Measurements from ENCODE around the gene TGFBR1. TPM values are rescaled to one million over a fixed set of nuclear protein-coding genes. Genes with fewer than 3 reads are reported as not detected.

Gene TGFBR1
- total and polyA plus RNA-seq, 2 experiments from 2014 or later, result 41.7 to 79.4 TPM

GRCh38 chr9:99155736-99156135, 50.8 kb downstream of the TGFBR1 start:
- TF ChIP-seq EZH2phosphoT487 (IDR thresholded peaks at IDR 0.05; ENCODE audit: low read depth, severe bottlenecking, unreplicated experiment) (no peak), CTCF (IDR thresholded peaks at IDR 0.05; ENCODE audit: poor library complexity) (no peak), EZH2 (IDR thresholded peaks at IDR 0.05; ENCODE audit: borderline replicate concordance) (no peak)
- 77% methylated on average over 2 of the region's 2 CpGs for WGBS (ENCODE audit: low lambda C conversion rate, missing lambda C conversion rate)

GRCh38 chr9:99158629-99159028, 53.7 kb downstream of the TGFBR1 start:
- Histone ChIP-seq H3K79me2 (no peaks in the 10 kb centered on the region), H3K9me2 (replicated peaks; ENCODE audit: insufficient read depth) (no peaks in the 10 kb centered on the region), H3K36me3 (replicated peaks; ENCODE audit: insufficient read depth, low read depth) (no peaks in the 10 kb centered on the region), H4K20me1 (ENCODE audit: insufficient read depth, poor library complexity, severe bottlenecking) (no peaks in the 10 kb centered on the region), H3K4me2 (no peak overlapping the region), H3K4me1 (ENCODE audit: insufficient read depth) (no peaks in the 10 kb centered on the region), H3K27ac (no peak overlapping the region), H3K9me3 (ENCODE audit: low read depth) (no peaks in the 10 kb centered on the region), H3K4me3 (no peak overlapping the region), H2AFZ (no peak overlapping the region), H3K27me3 (no peaks in the 10 kb centered on the region)
- no peak for DNase-seq (ENCODE audit: low spot score)
- TF ChIP-seq CTCF (IDR thresholded peaks at IDR 0.05; ENCODE audit: poor library complexity) (no peak), EZH2 (IDR thresholded peaks at IDR 0.05; ENCODE audit: borderline replicate concordance) (no peak), EZH2phosphoT487 (IDR thresholded peaks at IDR 0.05; ENCODE audit: low read depth, severe bottlenecking, unreplicated experiment) (no peak)
- WGBS (ENCODE audit: low lambda C conversion rate, missing lambda C conversion rate), result 75% methylated on average over 4 of the region's 4 CpGs

More at GRCh38 chr9:99155736-99156135, 50.8 kb downstream of the TGFBR1 start:
- no peaks in the 10 kb centered on the region for H3K36me3 ChIP-seq (replicated peaks; ENCODE audit: insufficient read depth, low read depth)
- no peak for DNase-seq (ENCODE audit: low spot score)
- H3K9me2 ChIP-seq (replicated peaks; ENCODE audit: insufficient read depth), result no peaks in the 10 kb centered on the region
- H4K20me1 ChIP-seq (ENCODE audit: insufficient read depth, poor library complexity, severe bottlenecking), result no peaks in the 10 kb centered on the region
- H3K4me2 ChIP-seq, result no peak overlapping the region
- no peaks in the 10 kb centered on the region for H3K9me3 ChIP-seq (ENCODE audit: low read depth)
- H3K79me2 ChIP-seq, result no peaks in the 10 kb centered on the region
- peaks cover 5% of the 10 kb centered on the region for H3K4me1 ChIP-seq (ENCODE audit: insufficient read depth)
- H3K27ac ChIP-seq, result no peak overlapping the region
- H3K4me3 ChIP-seq, result no peak overlapping the region
- H2AFZ ChIP-seq, result no peak overlapping the region
- H3K27me3 ChIP-seq, result no peaks in the 10 kb centered on the region

GRCh38 chr9:99160173-99160572, 55.3 kb downstream of the TGFBR1 start:
- no peaks in the 10 kb centered on the region for H3K9me2 ChIP-seq (replicated peaks; ENCODE audit: insufficient read depth)
- H3K27ac ChIP-seq, result no peak overlapping the region
- TF ChIP-seq EZH2phosphoT487 (IDR thresholded peaks at IDR 0.05; ENCODE audit: low read depth, severe bottlenecking, unreplicated experiment) (no peak), CTCF (IDR thresholded peaks at IDR 0.05; ENCODE audit: poor library complexity) (no peak), EZH2 (IDR thresholded peaks at IDR 0.05; ENCODE audit: borderline replicate concordance) (no peak)
- H2AFZ ChIP-seq, result no peak overlapping the region
- 92% methylated on average over 6 of the region's 6 CpGs for WGBS (ENCODE audit: low lambda C conversion rate, missing lambda C conversion rate)
- no peaks in the 10 kb centered on the region for H3K36me3 ChIP-seq (replicated peaks; ENCODE audit: insufficient read depth, low read depth)
- H3K4me3 ChIP-seq, result no peak overlapping the region
- DNase-seq (ENCODE audit: low spot score), result no peak
- no peaks in the 10 kb centered on the region for H4K20me1 ChIP-seq (ENCODE audit: insufficient read depth, poor library complexity, severe bottlenecking)
- no peaks in the 10 kb centered on the region for H3K79me2 ChIP-seq
- no peak overlapping the region for H3K4me2 ChIP-seq
- H3K27me3 ChIP-seq, result no peaks in the 10 kb centered on the region
- H3K4me1 ChIP-seq (ENCODE audit: insufficient read depth), result no peaks in the 10 kb centered on the region
- no peaks in the 10 kb centered on the region for H3K9me3 ChIP-seq (ENCODE audit: low read depth)
